Activated naive CD8-positive, alpha-beta T cell (primary cell): ENCODE measurements around the gene GP1BB.

ENCODE experiments used
- H3K27ac Mint-ChIP-seq: one replicate; pipeline ENCODE4 v1.8.0; 2021; ENCODE audit warnings: mixed read lengths
- H3K27me3 Mint-ChIP-seq: one replicate; pipeline ENCODE4 v1.8.0; 2021; ENCODE audit warnings: mixed read lengths
- H3K36me3 Mint-ChIP-seq: one replicate; pipeline ENCODE4 v1.8.0; 2021; ENCODE audit warnings: mixed read lengths
- H3K4me1 Mint-ChIP-seq: one replicate; pipeline ENCODE4 v1.8.0; 2021; ENCODE audit warnings: low read depth, mixed read lengths
- H3K4me3 Mint-ChIP-seq: one replicate; pipeline ENCODE4 v1.8.0; 2021; ENCODE audit warnings: mild to moderate bottlenecking, mixed read lengths
- H3K9me3 Mint-ChIP-seq: one replicate; pipeline ENCODE4 v1.8.0; 2021; ENCODE audit warnings: low read depth, mixed read lengths

Gene GP1BB

GRCh38 chr22:19746726-19747125 lies 23.4 kb downstream of the GP1BB start:
- Mint-ChIP-seq H3K9me3 (no peaks in the 10 kb centered on the region), H3K36me3 (no peaks in the 10 kb centered on the region), H3K4me1 (no peaks in the 10 kb centered on the region), H3K27ac (no peak overlapping the region), H3K27me3 (no peaks in the 10 kb centered on the region), H3K4me3 (no peak overlapping the region)

DNA sequence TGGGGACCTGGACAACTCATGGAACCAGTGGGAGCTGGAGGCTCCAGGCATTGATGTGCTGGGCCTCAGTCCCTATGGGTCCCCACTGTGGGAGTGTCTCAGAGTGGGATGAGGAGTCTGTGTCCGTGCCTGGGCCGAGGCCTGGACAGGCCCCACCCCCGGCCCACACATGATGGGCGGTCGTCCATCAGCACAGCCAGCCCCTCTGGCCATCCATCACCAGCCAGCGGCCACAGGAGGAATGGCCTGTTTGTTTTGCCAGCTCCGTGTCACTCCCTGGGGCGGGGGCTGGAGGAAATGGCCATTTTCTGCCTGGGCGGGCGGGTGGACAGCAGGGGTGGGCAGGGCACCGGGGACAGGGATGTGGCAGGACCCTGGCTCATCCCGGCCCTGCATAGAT lies 24.2 kb downstream of the GP1BB start:
- Mint-ChIP-seq H3K27me3 (no peaks in the 10 kb centered on the region), H3K9me3 (no peaks in the 10 kb centered on the region), H3K36me3 (no peaks in the 10 kb centered on the region), H3K4me3 (no peak overlapping the region), H3K4me1 (no peaks in the 10 kb centered on the region), H3K27ac (no peak overlapping the region)

DNA sequence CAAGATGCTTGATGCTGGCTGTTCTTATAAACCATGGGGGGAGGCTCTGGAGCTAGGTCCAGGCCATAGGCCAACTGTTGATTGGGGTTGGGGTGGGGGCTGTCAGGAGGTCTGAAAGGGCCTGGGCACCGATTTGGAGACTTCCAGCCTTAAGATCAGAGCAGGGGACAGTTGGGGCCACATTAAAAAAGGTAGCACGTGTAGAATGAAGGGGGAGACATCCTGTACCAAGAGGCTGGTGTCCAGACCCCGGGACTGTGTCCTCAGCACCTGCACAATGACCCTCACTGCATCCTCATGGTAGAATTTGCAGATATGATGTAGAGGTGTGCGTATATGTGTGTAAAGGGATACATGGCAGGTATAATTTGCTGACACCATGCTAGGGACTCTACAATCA lies 24.8 kb downstream of the GP1BB start:
- H3K9me3 Mint-ChIP-seq = no peaks in the 10 kb centered on the region
- no peak overlapping the region for H3K27ac Mint-ChIP-seq
- H3K4me3 Mint-ChIP-seq = no peak overlapping the region
- H3K27me3 Mint-ChIP-seq = peaks cover 5% of the 10 kb centered on the region
- H3K36me3 Mint-ChIP-seq = no peaks in the 10 kb centered on the region
- no peaks in the 10 kb centered on the region for H3K4me1 Mint-ChIP-seq

DNA sequence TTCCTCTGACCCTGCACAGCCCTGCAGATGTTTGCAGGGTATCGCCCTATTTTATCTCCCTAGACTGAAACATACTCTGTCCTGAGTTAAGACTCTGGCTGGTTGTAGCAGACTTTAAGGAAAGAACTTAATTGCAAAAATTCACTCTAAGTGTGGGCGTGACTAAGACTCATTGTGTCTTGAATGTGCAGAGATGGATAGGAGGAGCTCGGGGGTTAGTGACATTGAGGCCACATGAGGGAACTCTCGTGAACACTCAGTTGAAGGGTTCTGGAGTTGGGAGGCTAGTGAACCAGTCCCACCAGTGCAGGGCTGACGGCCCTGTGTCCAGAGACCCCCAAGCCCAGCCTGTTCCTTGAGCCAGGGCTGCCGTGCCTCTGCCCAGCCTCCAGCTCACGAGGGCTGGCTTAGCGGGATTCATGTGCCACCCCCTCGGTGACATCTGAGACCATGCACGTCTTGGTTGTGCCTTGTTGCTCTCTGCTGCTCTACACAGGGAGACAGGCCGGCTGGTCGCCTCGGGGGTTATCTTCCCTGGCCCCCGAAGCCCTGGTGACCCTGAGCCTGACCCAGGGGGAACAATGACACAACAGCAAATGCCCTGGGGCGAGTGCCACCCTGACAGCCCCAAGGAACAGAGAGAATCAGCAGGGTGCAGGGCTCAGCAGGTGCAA lies 25.8 kb downstream of the GP1BB start:
- Mint-ChIP-seq H3K4me3 (no peak overlapping the region), H3K36me3 (no peaks in the 10 kb centered on the region), H3K9me3 (no peaks in the 10 kb centered on the region), H3K4me1 (no peaks in the 10 kb centered on the region), H3K27me3 (peaks cover 10% of the 10 kb centered on the region), H3K27ac (no peak overlapping the region)

- Mint-ChIP-seq H3K27me3 (peaks cover 10% of the 10 kb centered on the region), H3K36me3 (no peaks in the 10 kb centered on the region), H3K4me3 (no peak overlapping the region)
These were observed 26.5 kb downstream of the GP1BB start for GRCh38 chr22:19749876-19750275.

DNA sequence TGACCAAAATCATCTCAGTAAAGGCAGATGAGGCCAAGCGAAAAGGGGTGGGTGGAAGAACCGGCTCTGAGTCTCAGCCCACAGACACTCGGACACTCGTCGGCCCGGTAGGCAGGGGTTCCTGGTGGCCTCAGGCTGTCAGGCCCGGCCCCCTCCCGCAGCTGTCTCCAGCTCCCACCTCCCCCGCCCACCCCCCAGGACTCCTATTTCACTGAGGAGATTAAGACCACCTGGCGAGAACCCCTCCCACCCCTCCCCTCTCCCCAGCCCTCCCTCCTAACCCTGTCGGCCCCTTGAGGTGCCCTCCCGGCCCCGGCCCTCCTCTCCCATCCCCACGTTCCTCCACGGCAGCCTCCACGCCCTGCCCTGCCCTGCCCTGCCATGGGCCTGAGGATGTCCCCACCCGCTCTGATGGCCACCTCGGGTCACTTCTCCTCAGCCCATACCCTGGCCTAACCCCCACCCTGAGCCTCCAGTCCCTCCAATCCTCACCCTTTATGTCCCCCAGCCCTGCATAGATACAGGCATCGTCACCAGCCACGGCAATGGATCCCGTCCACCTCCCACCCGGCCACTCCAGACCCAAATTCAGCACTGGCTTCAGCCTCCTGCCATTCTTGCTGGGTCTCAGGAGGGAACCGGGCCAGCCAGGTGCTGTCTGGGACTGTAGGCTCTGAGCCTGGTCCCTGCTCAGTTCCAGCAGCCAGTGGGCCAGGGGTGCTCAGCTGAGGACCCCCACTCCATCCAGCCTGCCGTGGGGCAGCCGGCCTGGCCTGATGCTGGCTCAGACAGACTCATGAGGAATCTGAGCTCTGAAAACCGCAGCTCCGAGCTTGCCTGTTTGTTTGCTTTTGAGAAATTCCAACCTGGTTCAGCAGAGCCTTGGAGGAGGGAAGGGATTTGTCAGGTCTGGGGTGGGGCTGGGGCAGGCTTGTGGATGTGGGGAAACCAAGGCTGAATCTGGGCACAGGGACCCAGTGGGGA lies 27.5 kb downstream of the GP1BB start:
- Mint-ChIP-seq H3K4me3 (no peak overlapping the region), H3K27ac (no peak overlapping the region), H3K36me3 (no peaks in the 10 kb centered on the region), H3K9me3 (no peaks in the 10 kb centered on the region), H3K27me3 (peaks cover 12% of the 10 kb centered on the region), H3K4me1 (peaks cover 3% of the 10 kb centered on the region)

More at GRCh38 chr22:19749876-19750275, 26.5 kb downstream of the GP1BB start:
- H3K9me3 Mint-ChIP-seq = no peaks in the 10 kb centered on the region
- H3K27ac Mint-ChIP-seq = no peak overlapping the region
- H3K4me1 Mint-ChIP-seq = no peaks in the 10 kb centered on the region

DNA sequence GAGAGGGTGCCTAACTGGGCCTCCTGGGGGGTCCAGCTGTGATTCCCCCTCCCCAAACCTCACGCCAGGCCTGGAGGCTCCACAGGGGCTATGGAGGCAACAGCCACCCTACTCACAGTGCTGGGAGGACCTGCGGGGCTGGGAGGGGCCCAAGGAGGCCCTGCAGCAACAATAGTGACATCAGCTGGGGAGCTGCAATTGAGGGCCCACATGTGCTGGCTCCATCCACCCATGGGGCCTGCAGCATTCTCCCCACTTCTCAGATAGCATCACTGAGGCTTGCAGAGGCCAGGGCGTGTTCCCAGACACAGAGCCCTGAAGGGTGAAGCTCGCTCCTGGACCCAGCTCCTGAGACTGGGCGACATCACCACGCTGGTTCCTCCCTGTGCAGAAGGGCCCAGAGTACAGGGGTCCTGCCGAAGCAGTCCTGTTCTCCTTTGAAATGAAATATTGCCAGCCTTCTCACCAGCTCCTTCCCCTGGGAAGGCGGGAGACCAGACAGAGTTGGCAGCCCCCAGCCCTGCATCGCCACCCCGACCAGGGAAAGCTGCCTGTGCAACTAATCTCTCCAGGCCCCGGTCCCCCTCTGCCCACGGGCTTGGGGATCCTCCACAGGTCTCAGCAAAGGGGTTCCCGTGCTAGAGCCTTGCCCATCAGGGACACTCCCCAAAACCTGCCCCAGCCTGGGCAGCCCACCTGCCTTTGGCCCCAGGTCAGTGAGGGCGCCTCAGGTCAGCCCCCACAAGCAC lies 28.3 kb downstream of the GP1BB start:
- Mint-ChIP-seq H3K9me3 (no peaks in the 10 kb centered on the region), H3K36me3 (no peaks in the 10 kb centered on the region), H3K4me1 (peaks cover 8% of the 10 kb centered on the region), H3K27ac (no peak overlapping the region), H3K27me3 (peaks cover 16% of the 10 kb centered on the region), H3K4me3 (no peak overlapping the region)

DNA sequence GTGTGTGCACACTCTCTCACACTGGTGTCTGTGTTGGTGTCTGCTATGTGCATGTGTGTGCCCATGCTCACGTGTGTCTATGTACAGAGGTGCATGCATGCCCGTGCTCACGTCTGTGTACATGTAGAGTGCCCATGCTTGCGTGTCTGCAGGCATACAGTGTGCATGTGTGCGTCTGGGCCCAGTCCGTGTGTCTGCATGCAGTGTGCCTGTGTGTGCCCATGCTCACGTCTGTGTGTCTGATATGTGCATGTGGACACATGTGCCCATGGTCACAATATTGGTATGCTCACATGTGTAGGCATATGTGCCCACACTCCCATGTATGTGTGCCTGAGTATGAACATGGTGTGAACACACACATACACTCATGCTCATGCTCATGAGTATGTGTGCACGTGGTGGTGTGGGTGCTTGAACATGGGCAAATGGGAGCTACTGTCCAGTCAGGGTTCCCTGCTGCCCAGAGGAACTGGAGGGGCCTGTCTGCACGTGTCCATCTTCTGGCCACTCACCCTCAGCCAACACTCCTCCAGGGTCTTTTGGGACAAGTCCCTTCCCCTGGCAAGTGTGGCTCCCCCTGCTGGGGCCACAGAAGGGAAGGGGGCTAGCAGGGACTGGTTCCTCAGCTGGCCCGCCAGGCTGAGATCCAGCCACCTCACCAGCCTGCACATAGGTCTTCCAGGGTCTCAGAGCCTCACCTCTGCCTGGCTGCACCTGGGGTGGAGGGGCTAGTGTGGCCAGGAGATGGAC lies 29.9 kb downstream of the GP1BB start:
- Mint-ChIP-seq H3K36me3 (no peaks in the 10 kb centered on the region), H3K27ac (no peak overlapping the region), H3K4me1 (peaks cover 16% of the 10 kb centered on the region), H3K4me3 (no peak overlapping the region), H3K9me3 (no peaks in the 10 kb centered on the region), H3K27me3 (peaks cover 22% of the 10 kb centered on the region)

- H3K27ac Mint-ChIP-seq = no peak overlapping the region
These were observed 30.8 kb downstream of the GP1BB start for GRCh38 chr22:19753996-19754700.

DNA sequence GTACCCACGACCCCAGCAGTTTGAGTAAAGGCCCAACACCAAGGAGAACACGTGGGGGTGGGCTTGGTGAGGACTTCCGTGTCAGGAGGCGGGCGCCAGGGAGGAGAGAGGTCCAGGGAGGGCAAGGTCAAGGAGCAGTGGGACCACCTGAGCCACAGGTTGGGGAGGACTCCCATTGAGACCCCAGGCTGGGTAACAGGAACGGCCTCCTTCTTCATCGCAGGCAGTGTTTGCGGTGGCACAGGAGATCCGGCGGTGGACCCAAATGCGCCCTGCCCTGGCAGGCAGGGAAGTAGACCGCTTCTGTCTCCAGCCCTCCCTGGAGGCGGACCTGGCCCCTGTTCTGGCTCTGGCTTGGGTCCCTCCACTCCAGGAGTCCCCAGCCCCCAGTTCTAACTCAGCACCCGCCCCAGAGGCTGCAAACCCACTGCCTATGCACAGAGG lies 31.4 kb downstream of the GP1BB start:
- H3K27ac Mint-ChIP-seq = no peak overlapping the region
- H3K27me3 Mint-ChIP-seq = peaks cover 24% of the 10 kb centered on the region
- no peaks in the 10 kb centered on the region for H3K9me3 Mint-ChIP-seq
- no peak overlapping the region for H3K4me3 Mint-ChIP-seq
- no peaks in the 10 kb centered on the region for H3K36me3 Mint-ChIP-seq
- H3K4me1 Mint-ChIP-seq = peaks cover 20% of the 10 kb centered on the region

More at GRCh38 chr22:19753996-19754700, 30.8 kb downstream of the GP1BB start:
- H3K4me1 Mint-ChIP-seq = peaks cover 16% of the 10 kb centered on the region
- H3K36me3 Mint-ChIP-seq = no peaks in the 10 kb centered on the region
- peaks cover 22% of the 10 kb centered on the region for H3K27me3 Mint-ChIP-seq
- H3K9me3 Mint-ChIP-seq = no peaks in the 10 kb centered on the region
- no peak overlapping the region for H3K4me3 Mint-ChIP-seq

GRCh38 chr22:19755145-19755710 lies 31.9 kb downstream of the GP1BB start:
- Mint-ChIP-seq H3K27me3 (peaks cover 29% of the 10 kb centered on the region), H3K4me1 (peaks cover 25% of the 10 kb centered on the region)

DNA sequence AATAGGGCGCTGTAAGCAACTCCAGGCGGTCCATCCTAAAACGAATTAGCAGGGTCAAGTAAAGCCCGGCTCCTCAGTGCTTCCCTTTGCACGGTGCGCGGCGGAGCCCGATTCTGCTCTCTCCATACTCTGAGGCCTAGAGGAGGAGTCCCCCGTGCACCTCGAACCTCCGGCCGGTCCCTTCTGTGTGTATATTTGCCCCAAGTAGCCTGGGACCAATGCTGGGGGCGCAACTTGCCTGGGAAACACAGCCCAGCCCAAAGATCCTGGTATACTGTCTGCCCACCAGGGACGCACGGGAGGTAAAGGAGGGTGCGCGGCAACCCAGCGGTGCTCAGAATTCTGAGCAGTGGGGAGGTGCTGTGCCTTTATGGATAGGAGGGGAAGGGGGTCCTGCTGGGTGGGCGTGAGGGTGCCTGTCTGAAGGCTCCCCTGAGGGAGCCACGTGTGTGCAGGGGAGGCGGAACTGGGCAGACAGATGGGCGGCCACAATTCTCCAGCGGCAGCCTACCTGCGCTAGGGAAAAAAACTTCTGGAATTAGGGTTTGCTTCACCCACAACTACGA lies 32.5 kb downstream of the GP1BB start:
- H3K4me1 Mint-ChIP-seq = peaks cover 26% of the 10 kb centered on the region
- H3K27ac Mint-ChIP-seq = no peak overlapping the region
- H3K27me3 Mint-ChIP-seq = peaks cover 30% of the 10 kb centered on the region
- H3K4me3 Mint-ChIP-seq = peak overlapping the region; percentile 77
- no peaks in the 10 kb centered on the region for H3K36me3 Mint-ChIP-seq
- H3K9me3 Mint-ChIP-seq = no peaks in the 10 kb centered on the region

More at GRCh38 chr22:19755145-19755710, 31.9 kb downstream of the GP1BB start:
- Mint-ChIP-seq H3K27ac (no peak overlapping the region), H3K4me3 (no peak overlapping the region), H3K9me3 (no peaks in the 10 kb centered on the region), H3K36me3 (no peaks in the 10 kb centered on the region)
